ENCODE data around the gene TP53I3.
"Not testable (repeated sequence)": the region's sequence is repeated elsewhere in the genome, so short reads cannot be mapped to it uniquely, and the experiment has no call there.

The TP53I3 gene

GRCh38 chr2:24095171-24095677 lies 10.6 kb upstream of the TP53I3 start:
- not testable (repeated sequence) for DNase-seq

- DNase-seq: not testable (repeated sequence)
These were observed 8.6 kb upstream of the TP53I3 start for GRCh38 chr2:24093270-24093669.

GRCh38 chr2:24088821-24089359 lies 4.3 kb upstream of the TP53I3 start:
- DNase-seq: no peak

- DNase-seq: no peak
These were observed 2.4 kb upstream of the TP53I3 start for GRCh38 chr2:24087032-24087431.

GRCh38 chr2:24086241-24086640 lies 1.6 kb upstream of the TP53I3 start:
- no peak for DNase-seq

GRCh38 chr2:24085200-24085489 lies 511 bp upstream of the TP53I3 start:
- DNase-seq: no peak

- DNase-seq: peak in 1 of 2 donors; percentile 29
These were observed 858 bp downstream of the TP53I3 start for GRCh38 chr2:24083567-24084385.

- DNase-seq: no peak
These were observed 1.7 kb downstream of the TP53I3 start for GRCh38 chr2:24082787-24083566.

GRCh38 chr2:24080701-24081100 lies 3.9 kb downstream of the TP53I3 start:
- DNase-seq: no peak

GRCh38 chr2:24077879-24078278 lies 6.8 kb downstream of the TP53I3 start:
- no peak for DNase-seq

GRCh38 chr2:24077535-24077877 lies 7.1 kb downstream of the TP53I3 start:
- no peak for DNase-seq

- DNase-seq: peak in 1 of 2 donors; percentile 69
These were observed 7.6 kb downstream of the TP53I3 start for GRCh38 chr2:24076849-24077534.

GRCh38 chr2:24075915-24076848 lies 8.5 kb downstream of the TP53I3 start, which contains the start of gene SF3B6:
TSS of gene SF3B6 (minus strand) at chr2:24076326. CDS start at chr2:24076229, 97 bp downstream.
- DNase-seq: peak; percentile 99 to 100

- no peak for DNase-seq
These were observed 9.4 kb downstream of the TP53I3 start for GRCh38 chr2:24075259-24075658.

GRCh38 chr2:24073816-24074215 lies 10.8 kb downstream of the TP53I3 start:
- DNase-seq: no peak

- DNase-seq: no peak
These were observed 12.4 kb downstream of the TP53I3 start for GRCh38 chr2:24072259-24072658.

- DNase-seq: no peak
These were observed 19.3 kb downstream of the TP53I3 start for GRCh38 chr2:24065341-24065740.

- DNase-seq: no peak
These were observed 25.9 kb downstream of the TP53I3 start for GRCh38 chr2:24058564-24059271.

GRCh38 chr2:24055750-24056149 lies 28.9 kb downstream of the TP53I3 start:
- no peak for DNase-seq

GRCh38 chr2:24054366-24055010 lies 30.1 kb downstream of the TP53I3 start:
- DNase-seq: no peak

GRCh38 chr2:24052951-24053350 lies 31.7 kb downstream of the TP53I3 start:
- DNase-seq: no peak

Data from activated CD4-positive, alpha-beta T cell treated with anti-CD3 and anti-CD28 coated beads for 4 hours (primary cell).